ENCODE measurements around the gene KCNJ12. TPM values are rescaled to one million over a fixed set of nuclear protein-coding genes. Genes with fewer than 3 reads are reported as not detected.
"Not testable (repeated sequence)": the region's sequence is repeated elsewhere in the genome, so short reads cannot be mapped to it uniquely, and the experiment has no call there.

Gene KCNJ12
- total RNA-seq, 1 donor from 2014 or later, result 6.7 TPM

DNA sequence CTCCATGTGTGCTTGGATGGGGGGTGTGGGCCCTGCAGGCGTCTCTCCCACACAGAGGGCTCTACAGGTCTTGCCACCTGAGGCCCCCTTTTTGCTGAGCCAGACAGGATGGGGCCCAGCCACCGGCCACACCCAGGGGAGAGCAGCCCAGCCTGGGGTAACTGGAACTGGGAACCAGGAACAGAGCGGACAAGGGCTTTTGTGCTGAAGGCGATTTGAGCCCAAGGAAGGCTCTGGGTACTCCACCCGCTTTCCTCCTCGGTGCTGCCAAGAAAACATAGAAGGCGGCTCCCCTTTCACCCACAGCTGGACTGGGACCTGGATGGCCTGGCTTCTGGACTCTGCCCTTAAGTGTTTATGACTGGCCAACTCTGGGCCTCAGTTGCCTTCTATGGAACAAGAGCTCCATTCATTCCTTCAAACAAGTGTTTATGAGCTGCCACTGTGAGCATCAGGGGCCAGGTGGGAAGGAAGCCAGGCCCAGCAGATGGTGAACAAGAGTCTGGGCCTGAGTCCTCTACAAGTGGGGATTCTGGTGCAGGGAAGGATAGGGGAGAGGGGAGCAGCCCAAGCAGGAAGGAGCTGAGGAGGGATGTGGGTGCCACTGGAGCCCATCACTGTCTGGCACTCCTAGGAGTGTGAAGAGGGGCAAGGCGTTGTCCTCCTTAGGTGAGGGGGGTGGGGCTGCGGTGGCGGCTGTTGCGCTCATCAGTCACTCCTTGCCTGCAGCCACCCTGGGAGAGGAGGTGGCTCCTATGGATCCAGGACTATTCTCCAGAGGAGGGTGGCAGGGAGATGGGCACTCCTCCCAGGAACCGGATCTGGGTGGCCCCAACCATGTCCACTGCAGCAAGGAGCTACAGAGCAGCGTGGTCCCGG is 46.4 kb downstream of the KCNJ12 start:
- DNase-seq (ENCODE audit: low read depth), result not testable (repeated sequence)

DNA sequence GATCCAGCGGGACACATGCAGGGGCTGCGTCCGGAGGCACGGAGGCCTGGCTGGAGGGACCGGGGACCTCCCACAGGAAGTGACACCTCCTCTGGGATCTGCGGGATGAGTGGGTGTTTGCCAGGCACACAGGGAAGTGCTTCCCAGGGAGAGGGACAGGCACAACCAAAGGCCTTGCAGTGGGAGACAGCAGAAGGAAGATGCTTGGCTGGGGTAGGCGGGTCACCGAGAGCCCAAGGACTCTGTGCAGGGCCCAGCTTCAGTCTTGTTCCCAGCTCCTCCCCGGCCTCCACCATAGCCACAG is 47.0 kb downstream of the KCNJ12 start:
- DNase-seq (ENCODE audit: low read depth), result not testable (repeated sequence)

DNA sequence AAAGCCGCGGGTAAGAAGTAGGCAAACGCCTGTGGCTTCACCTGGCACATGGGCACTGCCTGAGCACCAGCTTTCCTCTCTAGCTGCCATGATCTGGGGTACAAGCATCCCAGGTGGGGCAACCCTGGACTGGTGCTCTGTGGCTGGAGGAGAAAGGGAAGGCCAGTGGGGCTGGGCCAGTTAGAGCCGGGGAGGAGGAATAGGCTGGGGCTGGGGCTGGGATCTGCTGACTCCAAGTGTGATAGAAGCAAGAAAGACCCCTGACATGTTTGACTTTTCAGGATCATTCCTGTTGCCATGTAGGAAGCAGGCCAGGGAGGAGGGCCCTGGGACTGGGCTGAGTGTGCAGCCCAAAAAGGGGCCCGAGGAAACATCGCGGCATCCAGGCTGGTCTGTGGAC is 48.5 kb downstream of the KCNJ12 start:
- not testable (repeated sequence) for DNase-seq (ENCODE audit: low read depth)

DNA sequence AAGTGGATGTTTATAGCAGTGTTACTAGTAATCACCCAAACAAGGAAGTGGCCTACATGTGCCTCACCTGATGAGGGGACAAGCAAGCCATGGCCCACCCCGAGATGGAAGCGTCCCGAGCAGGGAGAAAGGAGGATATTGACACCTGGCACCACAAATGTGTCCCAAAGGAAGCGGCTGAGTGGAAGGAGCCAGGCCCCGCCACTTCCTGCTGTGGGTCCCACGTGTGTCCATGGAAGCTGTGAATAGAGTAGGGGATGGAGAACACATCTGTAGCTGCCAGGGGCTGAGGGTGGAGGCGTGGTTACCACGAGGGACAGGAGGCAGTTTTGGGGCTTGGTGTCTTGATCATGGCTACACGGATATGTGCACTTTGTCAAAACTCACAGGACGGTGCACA is 49.2 kb downstream of the KCNJ12 start:
- no peak for DNase-seq (ENCODE audit: low read depth)

DNA sequence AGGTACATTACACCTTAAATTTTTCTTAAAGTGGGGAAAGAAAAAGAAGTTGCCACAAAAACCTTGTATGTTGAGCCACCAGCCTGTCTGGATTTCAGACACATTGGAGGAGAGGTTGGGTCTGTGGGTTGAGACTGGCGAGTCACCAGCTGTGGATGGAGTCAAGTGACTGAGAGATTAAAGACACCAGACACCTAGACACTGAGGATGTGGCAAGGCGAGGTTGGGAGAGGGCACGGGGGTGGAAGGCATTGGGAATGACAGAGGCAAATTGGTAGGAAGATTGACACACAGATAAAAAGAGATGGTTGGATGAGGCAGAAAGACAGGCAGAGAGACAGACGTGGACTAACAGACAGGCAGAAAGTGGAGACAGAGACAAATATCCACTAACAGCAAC is 49.6 kb downstream of the KCNJ12 start:
- peak; percentile 11 for DNase-seq (ENCODE audit: low read depth)

DNA sequence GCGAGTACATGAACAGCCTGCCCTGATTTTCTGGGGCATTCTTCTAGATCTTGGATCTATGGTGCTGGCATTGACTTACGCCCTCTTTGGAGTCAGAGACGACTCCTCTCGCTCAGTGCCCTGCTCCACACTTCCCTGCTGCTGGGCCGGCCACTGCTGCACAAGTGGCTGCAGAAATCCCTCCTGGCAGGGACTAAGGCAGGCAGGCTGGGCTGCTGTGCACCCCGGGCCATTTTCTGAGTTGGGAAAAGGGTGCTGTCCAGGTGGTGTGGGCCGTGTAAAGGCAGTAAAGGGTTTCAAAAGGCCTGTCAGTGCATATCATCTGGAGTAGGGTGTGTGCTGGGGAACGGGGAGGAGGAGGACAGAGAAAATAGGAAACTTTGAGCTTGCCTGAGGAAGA is 50.1 kb downstream of the KCNJ12 start:
- DNase-seq (ENCODE audit: low read depth), result not testable (repeated sequence)

DNA sequence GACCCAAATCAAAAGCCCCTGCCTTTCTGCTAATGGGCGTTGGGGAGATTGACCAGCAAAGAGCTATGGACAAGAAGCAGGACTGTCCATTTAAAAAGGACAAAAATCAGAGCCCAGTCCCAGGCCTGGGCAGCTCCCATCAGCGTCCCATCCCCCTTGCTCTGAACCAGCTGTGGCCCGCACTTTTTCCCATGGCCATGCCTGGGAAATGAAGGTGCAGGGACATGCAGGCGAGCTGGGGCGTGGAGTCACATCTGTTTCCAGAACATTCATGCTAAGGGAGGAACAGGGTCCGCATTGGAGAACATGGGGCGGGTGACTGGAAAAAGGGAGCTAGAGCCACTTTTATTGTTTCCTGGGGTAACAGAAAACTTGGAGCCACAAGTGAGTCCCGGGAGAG is 50.7 kb downstream of the KCNJ12 start:
- not testable (repeated sequence) for DNase-seq (ENCODE audit: low read depth)

DNA sequence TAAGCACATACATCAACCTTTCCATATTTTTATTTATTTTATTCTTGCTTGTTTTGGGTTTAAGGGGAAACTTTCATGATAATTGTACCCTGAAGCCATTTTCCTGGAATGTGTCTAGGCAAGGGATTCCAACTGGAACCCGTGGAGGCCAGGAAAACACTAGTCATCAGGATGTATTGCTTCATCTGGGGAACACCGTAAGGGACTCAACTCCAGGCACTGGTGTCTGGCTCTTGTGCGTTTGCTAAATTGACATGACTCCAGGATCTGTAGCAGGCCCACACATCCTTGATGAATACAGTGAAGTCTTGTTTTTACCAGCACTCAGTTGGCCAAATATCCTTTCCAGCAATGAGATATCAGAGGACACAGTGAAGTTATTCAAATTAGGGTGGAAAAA is 51.6 kb downstream of the KCNJ12 start:
- DNase-seq (ENCODE audit: low read depth), result not testable (repeated sequence)

DNA sequence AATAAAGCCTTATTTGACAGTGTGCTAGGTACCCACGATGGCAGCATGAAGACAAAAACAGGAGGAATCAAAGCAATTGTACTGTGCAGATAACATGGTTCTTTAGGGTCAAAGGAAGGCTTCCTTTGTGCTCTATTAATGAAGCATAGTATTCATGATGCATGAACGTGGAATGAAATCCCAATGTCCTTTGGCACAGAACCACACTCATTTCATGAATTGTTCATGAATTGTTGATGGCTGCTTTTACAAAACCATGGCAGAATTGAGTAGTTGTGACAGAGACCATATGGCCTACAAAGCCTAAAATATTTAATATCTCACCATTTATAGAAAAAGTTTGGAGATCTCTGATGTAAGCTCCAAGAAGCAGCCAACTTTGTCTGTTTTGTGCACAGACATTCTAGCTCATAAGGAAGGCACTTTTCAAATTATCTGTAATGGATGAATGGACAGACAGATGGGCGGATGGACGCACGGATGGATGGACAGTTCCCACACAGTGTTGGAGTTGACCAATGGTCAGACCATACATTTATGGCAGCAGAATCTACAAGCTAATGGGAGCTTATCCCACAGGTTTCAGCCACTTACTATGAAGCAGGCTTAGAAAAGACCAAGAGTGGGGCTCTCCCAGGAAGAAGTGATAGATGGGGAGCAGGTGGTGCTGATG is 52.7 kb downstream of the KCNJ12 start:
- peak; percentile 36 for DNase-seq (ENCODE audit: low read depth)

DNA sequence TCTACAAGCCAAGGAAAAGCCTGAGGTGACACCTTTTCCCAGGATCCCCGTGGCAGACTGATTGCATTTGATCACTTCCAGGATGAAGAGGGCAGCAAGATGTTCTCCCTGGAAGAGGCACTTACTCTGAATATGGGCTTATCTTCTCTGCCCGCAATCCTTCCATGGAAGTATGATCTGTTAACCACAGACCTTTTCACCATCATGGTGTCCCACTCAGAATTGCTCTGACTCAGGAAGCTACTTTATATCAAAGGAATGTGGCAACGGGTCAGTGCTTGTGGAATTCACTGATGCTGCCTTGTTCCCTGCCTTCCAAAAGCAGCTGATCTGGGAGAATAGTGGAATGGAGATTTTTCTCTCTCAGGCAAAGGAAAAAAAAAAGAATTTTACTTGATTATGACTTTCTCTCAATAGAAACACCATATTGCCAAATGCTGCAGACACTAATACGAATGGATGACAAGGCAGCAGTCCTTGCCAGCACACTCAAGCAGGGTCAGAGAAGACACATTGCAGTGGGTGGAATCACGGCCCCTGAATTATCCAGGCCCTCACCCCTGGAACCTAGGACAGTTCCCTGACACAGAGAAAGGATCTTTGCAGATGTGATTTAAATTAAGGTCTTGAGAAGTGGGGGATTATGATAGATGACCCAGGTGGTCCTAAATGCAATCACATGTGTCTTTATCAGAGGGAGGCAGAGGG is 53.9 kb downstream of the KCNJ12 start:
- peak; percentile 31 for DNase-seq (ENCODE audit: low read depth)

DNA sequence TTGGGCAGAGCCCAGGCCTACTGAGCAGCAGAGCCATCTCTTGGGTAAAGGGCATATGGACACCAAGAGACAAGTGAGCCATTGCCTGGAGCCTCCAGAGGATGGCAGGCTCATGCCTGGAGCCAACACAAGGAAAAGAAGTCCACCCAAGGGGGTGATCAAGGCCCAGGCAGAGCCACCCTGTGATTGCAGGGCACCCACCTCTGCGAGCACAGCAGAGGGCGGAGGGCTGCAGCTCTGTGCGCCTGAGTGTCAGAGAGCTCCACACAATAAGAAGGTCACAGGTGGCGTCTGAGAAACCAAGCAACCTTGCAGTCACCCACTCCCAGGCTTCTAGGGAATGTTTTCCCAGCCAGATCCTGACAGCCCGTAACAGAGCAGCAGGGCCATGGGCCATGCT is 57.8 kb downstream of the KCNJ12 start:
- not testable (repeated sequence) for DNase-seq (ENCODE audit: low read depth)

DNA sequence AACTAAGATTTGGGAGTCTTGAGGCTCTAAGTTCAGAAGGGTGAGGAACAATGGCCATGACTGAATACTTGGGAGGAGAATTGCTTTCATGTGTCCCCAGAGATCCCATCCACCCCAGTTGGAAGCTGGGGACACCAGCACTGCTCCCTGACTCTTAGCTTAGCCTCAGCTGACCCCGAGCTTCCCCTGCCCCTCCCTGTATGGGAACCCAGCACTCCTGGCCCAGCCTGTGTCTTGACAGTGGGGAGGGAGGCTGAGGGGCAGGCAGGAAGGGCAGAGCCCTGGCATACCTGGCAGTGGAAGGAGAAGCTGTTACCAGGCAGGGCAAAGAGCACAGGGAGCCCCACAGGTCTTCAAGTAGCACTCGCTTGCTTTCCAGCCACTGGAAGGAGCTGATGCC is 58.8 kb downstream of the KCNJ12 start:
- not testable (repeated sequence) for DNase-seq (ENCODE audit: low read depth)

DNA sequence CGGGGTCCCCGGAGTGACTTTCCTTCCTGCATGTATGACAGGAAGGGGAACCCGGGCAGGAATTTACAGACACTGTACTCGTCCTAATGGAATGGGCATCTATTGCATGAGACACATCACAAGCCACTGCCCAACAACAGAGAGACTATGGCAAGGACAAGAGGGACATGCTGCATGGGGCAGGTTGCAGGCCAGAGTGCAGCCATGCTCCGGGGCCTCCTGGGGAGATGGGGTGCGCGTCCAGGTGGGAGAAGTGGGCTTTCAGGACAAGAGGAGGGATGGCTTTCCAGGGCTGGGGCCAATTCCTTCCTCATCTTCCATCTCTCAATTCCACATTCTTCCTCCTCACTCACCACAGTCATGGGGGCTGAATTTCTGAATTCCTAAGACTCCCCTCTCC is 60.3 kb downstream of the KCNJ12 start:
- DNase-seq (ENCODE audit: low read depth), result not testable (repeated sequence)

DNA sequence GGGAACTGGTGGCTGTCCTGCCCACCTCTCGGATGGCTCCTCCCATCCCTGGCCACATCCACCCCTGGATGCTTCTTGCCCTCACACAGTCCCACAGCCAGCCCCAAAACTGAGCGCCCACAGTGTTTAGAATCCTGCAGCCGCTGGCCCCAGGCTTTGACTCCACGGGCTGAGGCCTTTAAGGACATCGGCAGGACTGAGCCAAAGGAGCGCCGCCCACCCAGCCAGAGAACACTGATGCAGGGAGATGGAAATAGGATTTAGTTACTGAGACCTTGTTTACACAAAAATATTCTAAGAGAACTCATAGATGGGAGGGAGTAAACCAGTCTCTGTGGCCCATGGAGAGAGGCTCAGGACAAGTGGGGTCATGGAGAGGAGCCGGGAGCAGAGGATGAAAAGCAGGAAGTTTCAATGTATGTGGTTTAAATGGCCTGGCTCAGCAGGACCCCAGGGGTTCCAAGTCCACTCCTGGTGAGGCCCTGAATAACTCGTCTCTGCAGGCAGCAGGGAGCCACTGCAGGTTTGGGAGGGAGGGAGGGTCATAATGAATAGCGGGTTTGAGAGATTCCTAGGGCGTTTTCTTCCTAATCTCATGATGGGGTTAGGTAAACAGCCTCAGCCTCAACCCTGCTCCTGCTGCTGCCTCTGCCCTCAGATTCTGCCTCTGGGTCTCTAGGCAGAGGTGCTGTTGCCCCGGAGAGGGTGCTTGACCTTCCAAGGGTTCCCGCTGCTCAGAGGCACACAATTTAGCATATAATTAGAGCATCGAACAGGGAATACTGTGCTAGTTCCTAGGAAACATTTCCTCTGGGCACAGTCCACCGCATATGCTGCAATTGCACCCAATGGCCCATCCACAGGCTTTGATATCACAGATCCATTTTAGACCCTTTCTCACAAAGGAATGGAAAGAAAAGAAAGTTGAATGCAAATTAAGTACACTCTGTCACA is 61.0 kb downstream of the KCNJ12 start:
- DNase-seq (ENCODE audit: low read depth), result not testable (repeated sequence)

DNA sequence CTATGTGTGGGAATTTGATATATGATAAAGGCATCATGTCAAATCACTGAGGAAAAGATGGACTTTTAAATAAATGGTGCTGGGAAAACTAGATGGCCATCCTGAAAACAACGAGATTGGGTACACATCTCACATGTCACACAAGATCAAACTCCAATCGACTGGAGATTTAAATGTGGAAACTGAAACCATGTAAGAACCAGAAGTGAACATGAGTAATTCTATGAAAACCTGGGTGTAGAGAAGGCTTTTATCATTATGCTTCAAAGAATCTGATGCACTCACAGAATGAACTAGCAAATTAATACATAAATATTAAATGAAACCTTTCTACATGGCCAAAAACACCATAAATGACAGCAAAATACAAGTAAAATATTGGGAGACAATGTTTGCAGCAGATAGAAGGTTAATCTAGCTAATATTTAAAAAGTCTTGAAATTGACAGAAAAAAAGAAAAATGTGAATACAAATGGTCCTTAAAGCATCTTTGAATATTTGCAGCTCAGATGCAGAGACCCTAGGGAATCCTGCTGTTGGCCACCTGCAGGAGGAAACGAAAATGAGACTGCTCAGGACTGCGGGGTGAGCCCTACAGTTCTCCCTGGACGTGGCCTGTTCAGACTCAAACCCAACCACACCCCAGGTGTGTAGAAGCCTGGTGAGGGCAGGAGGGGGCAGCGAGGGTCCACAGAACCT is 62.3 kb downstream of the KCNJ12 start:
- DNase-seq (ENCODE audit: low read depth), result not testable (repeated sequence)

DNA sequence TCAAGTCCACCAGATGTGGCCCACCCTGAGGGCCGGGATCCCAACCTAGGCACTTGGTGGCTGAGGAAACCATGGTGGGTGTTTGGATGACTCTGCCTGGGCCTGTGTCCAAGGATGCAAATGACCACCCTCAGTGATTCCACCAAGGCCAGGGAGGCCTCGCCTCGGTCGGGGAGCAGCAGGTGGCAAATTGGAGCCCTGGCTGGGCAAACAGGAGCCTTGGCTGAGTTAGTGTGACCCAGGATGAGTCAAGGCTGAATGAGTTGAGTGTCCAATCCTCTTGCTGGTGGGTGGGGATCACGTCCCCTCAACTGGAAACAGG is 62.8 kb downstream of the KCNJ12 start:
- not testable (repeated sequence) for DNase-seq (ENCODE audit: low read depth)

DNA sequence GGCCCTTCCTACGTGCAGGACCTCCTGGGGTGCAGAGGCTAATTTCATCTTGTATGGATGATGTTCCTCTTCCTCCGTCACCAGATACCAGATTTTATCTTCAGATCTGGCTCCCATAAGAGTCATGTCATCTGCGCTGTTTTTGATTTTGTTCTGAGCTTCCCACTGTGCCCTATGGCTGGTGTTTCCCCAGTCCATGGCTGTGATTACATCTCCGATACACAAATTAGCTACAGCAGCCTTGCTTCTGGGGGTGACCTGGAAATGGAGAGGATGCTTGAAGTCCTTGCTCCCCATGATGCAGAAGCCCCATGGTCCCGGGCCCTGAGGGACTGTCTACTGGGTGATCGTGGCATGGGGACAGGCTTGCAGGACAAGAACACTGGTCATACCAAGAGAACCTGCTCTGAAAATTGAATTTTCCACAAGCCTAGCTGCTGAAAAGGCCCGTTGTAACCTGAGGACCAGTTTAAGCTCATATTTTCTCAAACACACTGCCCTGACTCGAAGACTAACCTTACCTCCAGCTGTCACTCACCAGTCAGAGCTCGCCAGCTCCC is 69.0 kb downstream of the KCNJ12 start:
- no peak for DNase-seq (ENCODE audit: low read depth)

DNA sequence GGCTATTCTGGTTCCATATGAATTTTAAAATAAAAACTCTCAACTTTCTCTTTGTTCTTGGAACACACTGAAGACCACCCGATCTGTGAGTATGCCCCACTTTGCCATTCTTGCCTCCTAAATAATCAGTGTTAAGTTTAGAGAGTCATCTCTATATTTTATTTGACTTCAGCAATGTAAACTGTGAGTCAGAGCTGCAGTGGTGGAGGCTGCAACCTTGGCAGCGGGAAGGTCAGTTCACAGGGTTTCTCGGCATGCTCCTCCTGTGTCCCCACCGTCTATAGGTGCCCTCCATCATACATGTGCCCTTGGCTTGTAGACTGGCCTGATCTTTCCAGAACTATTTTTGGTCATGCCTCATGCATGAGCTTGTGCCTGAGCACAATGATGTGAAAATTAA is 71.4 kb downstream of the KCNJ12 start:
- not testable (repeated sequence) for DNase-seq (ENCODE audit: low read depth)

DNA sequence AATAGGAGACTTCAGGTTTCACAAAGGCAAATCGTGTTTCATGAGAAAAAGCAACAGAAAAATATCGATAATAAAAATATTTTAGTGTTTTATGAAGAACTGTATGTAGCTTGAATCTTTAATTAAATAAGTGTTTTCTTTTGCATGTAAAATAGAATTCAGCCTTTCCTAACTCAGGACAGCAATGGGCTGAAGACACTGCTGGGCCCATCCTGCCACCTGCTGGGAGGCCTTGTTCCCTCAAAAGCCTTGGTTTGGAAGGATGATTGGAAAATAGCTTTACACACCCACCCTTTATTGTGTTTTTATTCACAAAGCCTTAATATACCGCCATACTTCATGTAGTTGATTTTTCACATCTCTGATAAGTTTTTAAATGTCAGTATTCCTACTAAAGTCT is 73.7 kb downstream of the KCNJ12 start:
- DNase-seq (ENCODE audit: low read depth), result not testable (repeated sequence)

DNA sequence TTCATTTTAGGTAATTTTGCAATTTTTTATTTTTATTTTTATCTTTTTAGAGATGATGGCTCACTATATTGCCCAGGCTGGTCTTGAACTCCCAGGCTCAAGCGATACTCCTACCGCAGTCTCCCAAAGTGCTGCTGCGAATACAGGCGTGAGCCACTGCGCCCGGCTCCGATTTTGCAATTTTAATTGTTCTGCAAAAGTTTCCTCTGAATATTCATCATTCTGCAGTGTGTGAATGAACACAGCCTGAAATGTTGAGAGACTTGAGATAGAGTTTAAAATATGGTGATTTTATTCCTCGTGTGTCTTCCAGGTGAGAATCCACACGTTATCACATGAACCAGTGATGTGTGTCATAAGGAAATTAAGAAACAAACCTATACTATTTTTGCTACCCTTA is 75.8 kb downstream of the KCNJ12 start:
- DNase-seq (ENCODE audit: low read depth), result no peak
